Measurements from ENCODE around the gene CHI3L2.

CHI3L2 gene

GRCh38 chr1:111221633-111222291 is 5.8 kb upstream of the CHI3L2 start:
- DNase-seq = peak in 1 of 2 donors; percentile 60

GRCh38 chr1:111222308-111223125 is 5.0 kb upstream of the CHI3L2 start:
- peak; percentile 27 to 33 for DNase-seq

GRCh38 chr1:111223126-111223685 is 4.3 kb upstream of the CHI3L2 start:
- no peak for DNase-seq

GRCh38 chr1:111225091-111225490 is 2.4 kb upstream of the CHI3L2 start:
- DNase-seq = no peak

- DNase-seq = no peak
Measured at GRCh38 chr1:111225717-111226400, 1.7 kb upstream of the CHI3L2 start.

- DNase-seq = no peak
Measured at GRCh38 chr1:111227851-111228747, 586 bp downstream of the CHI3L2 start.

- no peak for DNase-seq
Measured at GRCh38 chr1:111228748-111229126, 1.2 kb downstream of the CHI3L2 start.

- DNase-seq = no peak
Measured at GRCh38 chr1:111232134-111232533, 4.6 kb downstream of the CHI3L2 start.

- no peak for DNase-seq
Measured at GRCh38 chr1:111234258-111234657, 6.7 kb downstream of the CHI3L2 start.

- no peak for DNase-seq
Measured at GRCh38 chr1:111234866-111235265, 7.4 kb downstream of the CHI3L2 start.

- no peak for DNase-seq
Measured at GRCh38 chr1:111236379-111236778, 8.9 kb downstream of the CHI3L2 start.

- no peak for DNase-seq
Measured at GRCh38 chr1:111236806-111237205, 9.3 kb downstream of the CHI3L2 start.

GRCh38 chr1:111238056-111238795 is 10.7 kb downstream of the CHI3L2 start:
- DNase-seq = no peak

GRCh38 chr1:111241797-111242196 is 14.3 kb downstream of the CHI3L2 start:
- no peak for DNase-seq

GRCh38 chr1:111242805-111243523 is 15.5 kb downstream of the CHI3L2 start:
- DNase-seq = no peak

GRCh38 chr1:111247125-111247838 is 19.8 kb downstream of the CHI3L2 start:
- no peak for DNase-seq

- no peak for DNase-seq
Measured at GRCh38 chr1:111249960-111250359, 22.4 kb downstream of the CHI3L2 start.

- DNase-seq = no peak
Measured at GRCh38 chr1:111251570-111251969, 24.1 kb downstream of the CHI3L2 start.

- no peak for DNase-seq
Measured at GRCh38 chr1:111252786-111253185, 25.3 kb downstream of the CHI3L2 start.

GRCh38 chr1:111253876-111254275 is 26.4 kb downstream of the CHI3L2 start:
- no peak for DNase-seq

Measured in bone marrow (tissue), 2 donors.